GM12892 (cell line): ENCODE data around the gene P2RX5.
A peak's percentile ranks its signal among the peaks of the same experiment; 100 is the strongest.
"Not testable (repeated sequence)": the region's sequence is repeated elsewhere in the genome, so short reads cannot be mapped to it uniquely, and the experiment has no call there.

Experiments used
- DNase-seq: peaks from one replicate; pipeline ENCODE4 v3.0.0; 2011; ENCODE audit not compliant: insufficient read length
- FAIRE-seq: peaks from 2 replicates; lab custom pipeline; 2011; peaks lifted over from hg19 to GRCh38; lab: Jason Lieb, UNC
- POLR2A ChIP-seq: IDR thresholded peaks from 2 replicates; pipeline ENCODE4 v1.6.1; 2011; ENCODE audit warnings: low read depth, low read length, control low read depth
- POLR2AphosphoS5 ChIP-seq: IDR thresholded peaks from 2 replicates; pipeline ENCODE4 v1.6.1; 2011; ENCODE audit warnings: low read depth, low read length, control low read depth
- TAF1 ChIP-seq: IDR thresholded peaks from 2 replicates; pipeline ENCODE4 v1.6.1; 2011; ENCODE audit warnings: low read depth, mild to moderate bottlenecking, control low read depth, low read length, borderline replicate concordance

P2RX5 gene

DNA sequence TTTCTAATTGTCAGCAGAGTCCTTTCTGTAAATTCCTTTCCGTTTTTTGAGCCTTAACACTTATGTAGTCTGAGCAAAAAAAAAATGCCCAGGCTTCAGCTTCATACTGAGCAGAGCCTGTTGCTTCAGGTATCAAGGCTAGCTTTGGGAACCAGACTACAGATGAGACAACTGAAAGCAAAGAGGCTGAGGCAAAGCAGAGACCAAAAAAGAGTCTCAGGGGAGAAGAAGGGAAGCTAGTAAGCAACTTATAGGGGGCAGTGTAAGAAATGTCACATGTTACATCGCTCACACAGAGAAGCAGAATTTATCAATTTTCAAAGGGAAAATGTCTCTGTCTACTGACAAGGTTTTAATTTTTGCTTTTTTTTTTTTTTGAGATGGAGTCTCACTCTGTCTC is 31.1 kb upstream of the P2RX5 start:
- TF ChIP-seq TAF1 (no peak), POLR2A (no peak), POLR2AphosphoS5 (no peak)
- no peak for FAIRE-seq
- no peak for DNase-seq

- DNase-seq (no peak), FAIRE-seq (no peak)
- TF ChIP-seq POLR2AphosphoS5 (no peak), TAF1 (no peak), POLR2A (no peak)
These were observed 28.6 kb upstream of the P2RX5 start for GRCh38 chr17:3724378-3725077.

DNA sequence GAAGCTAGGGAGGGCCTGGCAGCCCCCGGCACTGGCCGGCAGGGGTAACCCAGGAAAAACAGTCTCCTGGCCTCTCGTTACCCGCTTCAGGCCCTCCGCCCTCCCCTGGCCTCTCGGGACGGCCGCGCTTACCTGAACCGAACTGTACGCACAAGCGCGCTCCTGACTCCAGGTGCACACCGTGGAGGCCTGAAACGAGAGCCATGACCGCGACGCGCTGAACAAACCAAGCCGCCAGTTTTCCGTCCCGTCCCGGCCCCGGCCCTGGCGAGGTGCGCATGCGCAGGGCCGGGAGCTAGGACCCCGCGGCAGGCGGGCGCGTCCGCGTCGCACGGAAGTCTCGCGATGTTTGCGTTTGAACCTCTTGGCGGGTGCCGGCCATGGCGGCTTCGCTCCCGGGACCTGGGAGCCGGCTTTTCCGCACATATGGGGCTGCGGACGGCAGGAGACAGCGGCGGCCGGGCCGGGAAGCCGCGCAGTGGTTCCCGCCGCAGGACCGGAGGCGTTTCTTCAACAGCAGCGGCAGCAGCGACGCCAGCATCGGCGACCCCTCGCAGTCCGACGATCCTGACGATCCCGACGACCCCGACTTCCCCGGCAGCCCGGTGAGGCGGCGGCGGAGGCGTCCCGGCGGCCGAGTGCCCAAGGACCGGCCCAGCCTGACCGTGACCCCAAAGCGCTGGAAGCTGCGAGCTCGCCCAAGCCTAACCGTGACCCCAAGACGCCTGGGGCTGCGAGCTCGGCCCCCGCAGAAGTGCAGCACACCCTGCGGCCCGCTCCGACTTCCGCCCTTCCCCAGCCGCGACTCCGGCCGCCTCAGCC is 27.8 kb upstream of the P2RX5 start, which contains the start of gene HASPIN:
Gene HASPIN, plus strand, starts transcription at position 348 of the 822 bp plus-strand sequence. Its CDS starts 33 bp downstream, at position 381.
- TF ChIP-seq TAF1: peak; percentile 57; the same call in 1 of the 2 replicates
- TF ChIP-seq POLR2A: peak; percentile 80; the same call in 1 of the 2 replicates
- TF ChIP-seq POLR2AphosphoS5: peak; percentile 64; the same call in 1 of the 2 replicates
- DNase-seq (peak; percentile 99), FAIRE-seq (peak; percentile 97)

GRCh38 chr17:3723188-3723555 is 27.2 kb upstream of the P2RX5 start:
- TF ChIP-seq POLR2A (no peak), TAF1 (no peak), POLR2AphosphoS5 (no peak)
- no peak for DNase-seq
- FAIRE-seq: no peak

DNA sequence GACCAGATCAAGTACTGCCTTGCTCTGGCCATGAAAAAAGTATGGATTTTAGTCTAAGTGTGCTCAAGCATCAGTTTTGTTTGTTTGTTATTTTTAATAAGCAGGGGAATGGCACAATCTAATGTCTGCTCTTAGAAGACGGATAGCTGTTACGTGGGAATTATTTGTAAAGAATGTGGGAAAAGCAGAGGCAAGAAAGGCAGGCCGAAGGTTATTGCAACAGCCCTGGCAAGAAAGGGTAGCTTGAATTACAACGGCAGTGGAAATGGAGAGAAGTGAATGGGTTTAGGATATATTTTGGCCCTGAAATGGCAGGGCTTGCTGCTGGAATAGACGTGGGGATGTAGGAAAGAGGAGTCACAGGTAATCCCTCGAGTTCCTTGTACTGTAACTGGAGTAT is 26.8 kb upstream of the P2RX5 start:
- FAIRE-seq: no peak
- no peak for TF ChIP-seq TAF1
- no peak for DNase-seq

GRCh38 chr17:3719265-3719664 is 23.3 kb upstream of the P2RX5 start:
- DNase-seq: no peak
- FAIRE-seq: peak; percentile 46
- TF ChIP-seq POLR2A (no peak), POLR2AphosphoS5 (no peak), TAF1 (no peak)

DNA sequence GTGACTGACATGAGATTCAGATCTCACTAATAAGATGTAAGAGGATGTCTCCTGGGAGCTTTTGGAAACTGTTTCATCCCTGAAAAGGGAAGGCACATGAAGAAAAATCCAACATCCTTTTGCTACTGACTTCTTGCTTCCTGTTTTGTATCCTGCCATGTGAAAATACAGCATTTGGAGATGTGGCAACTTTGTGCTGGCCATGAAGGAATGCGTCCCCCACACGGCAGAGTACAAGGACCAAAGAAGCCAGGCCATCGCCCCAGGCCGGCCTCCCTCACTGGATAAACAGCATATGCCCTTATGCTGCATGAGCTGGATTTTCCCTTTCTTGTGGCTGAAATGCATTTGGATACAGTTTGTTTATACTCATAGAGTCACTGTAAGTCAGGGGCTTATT is 22.2 kb upstream of the P2RX5 start:
- DNase-seq (no peak), FAIRE-seq (no peak)
- TF ChIP-seq POLR2AphosphoS5: no peak
- TF ChIP-seq POLR2A: no peak
- no peak for TF ChIP-seq TAF1

DNA sequence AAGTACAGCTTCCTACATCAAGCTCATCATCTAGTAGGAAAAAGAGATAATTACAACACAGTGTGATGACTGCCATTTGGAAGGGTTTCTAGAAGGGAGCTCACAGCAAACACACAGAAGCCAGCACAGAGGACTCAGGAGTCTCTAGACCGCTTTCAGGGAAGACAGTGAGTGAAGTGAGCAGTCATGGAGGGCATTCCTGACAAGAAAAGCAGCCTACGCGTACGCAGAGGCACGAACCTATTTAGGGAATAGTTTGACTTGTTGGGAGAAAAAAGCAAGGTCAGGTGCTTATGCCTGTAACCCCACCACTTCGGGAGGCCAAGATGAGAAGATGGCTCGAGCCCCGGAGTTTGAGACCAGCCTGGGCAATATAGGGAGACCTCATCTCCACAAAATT is 19.3 kb upstream of the P2RX5 start:
- TF ChIP-seq TAF1 (no peak), POLR2AphosphoS5 (no peak), POLR2A (no peak)
- no peak for DNase-seq
- no peak for FAIRE-seq

- FAIRE-seq (peak; percentile 87), DNase-seq (no peak)
- TF ChIP-seq TAF1 (no peak), POLR2A (no peak), POLR2AphosphoS5 (no peak)
These were observed 17.0 kb upstream of the P2RX5 start for GRCh38 chr17:3712811-3713463.

DNA sequence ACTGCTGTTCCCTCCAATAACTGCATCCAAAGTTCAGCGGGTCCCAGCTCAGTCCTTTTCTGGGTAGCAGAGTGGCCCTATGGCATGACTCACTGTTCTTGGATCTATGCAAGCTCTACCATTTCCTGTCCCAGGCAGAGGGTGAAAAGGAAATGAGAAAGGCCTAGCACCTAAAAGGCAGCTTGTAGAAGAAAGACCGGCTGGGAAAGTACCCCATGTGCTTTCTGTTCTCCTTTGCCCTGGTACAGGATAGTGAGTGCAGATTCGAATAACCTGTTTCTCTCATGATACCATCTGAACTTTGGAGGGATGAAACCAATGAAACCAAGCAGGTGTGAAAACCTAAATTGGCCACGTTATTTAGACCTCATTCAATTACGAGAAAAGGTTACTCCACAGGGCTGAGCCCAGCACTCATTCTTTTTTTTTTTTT is 15.0 kb upstream of the P2RX5 start:
- peak; percentile 72 for DNase-seq
- peak; percentile 99 for FAIRE-seq
- TF ChIP-seq TAF1: no peak
- no peak for TF ChIP-seq POLR2A
- no peak for TF ChIP-seq POLR2AphosphoS5

GRCh38 chr17:3708366-3708765 is 12.4 kb upstream of the P2RX5 start:
- DNase-seq: no peak
- TF ChIP-seq POLR2AphosphoS5 (no peak), TAF1 (no peak), POLR2A (no peak)
- no peak for FAIRE-seq

- DNase-seq, FAIRE-seq: not testable (repeated sequence)
These were observed 9.7 kb upstream of the P2RX5 start for GRCh38 chr17:3705718-3705984.
